ENCODE results near the gene TP53AIP1. TPM values are rescaled to one million over a fixed set of nuclear protein-coding genes. Genes with fewer than 3 reads are reported as not detected.

The TP53AIP1 gene
- total RNA-seq, 1 experiment from 2014 or later = not detected

DNA sequence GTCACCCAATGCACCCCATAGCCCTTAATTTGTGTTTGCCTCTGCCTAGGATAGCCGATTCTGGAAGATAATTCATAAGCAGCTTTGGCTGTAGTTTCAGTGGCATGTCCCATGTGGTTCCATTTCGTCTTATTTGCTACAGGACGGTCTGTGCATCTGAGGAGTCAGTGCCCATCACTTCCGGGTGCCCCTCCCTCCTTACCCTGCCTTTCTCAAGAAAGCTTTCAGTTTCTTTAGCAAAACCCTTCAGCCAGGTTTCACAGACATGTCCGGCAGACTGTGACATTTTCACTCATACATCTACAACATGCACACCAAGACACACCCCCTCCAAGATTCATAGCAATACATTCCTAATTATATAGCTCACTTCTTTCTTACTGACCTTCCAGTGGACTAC is 14.3 kb downstream of the TP53AIP1 start:
- no peaks in the 10 kb centered on the region for H3K23me2 ChIP-seq (ENCODE audit: insufficient read length, low read depth, low read length, poor library complexity, severe bottlenecking)
- peaks cover 13% of the 10 kb centered on the region for H3K4me1 ChIP-seq (ENCODE audit: insufficient read depth, low read length)
- H3K4me2 ChIP-seq (ENCODE audit: insufficient read depth, insufficient read length, low read length) = no peak overlapping the region
- no peak overlapping the region for H3K18ac ChIP-seq (ENCODE audit: insufficient read length, low read depth, low read length)
- H3K79me2 ChIP-seq (ENCODE audit: insufficient read depth, low read length) = no peaks in the 10 kb centered on the region
- H2AFZ ChIP-seq (ENCODE audit: low read length) = no peak overlapping the region
- no peak overlapping the region for H3K56ac ChIP-seq (ENCODE audit: insufficient read length, low read depth, low read length)
- H4K5ac ChIP-seq (ENCODE audit: insufficient read length, low read depth, low read length) = no peak overlapping the region
- no peak overlapping the region for H2BK5ac ChIP-seq (ENCODE audit: insufficient read length, low read length)
- TF ChIP-seq, protein P1, sequence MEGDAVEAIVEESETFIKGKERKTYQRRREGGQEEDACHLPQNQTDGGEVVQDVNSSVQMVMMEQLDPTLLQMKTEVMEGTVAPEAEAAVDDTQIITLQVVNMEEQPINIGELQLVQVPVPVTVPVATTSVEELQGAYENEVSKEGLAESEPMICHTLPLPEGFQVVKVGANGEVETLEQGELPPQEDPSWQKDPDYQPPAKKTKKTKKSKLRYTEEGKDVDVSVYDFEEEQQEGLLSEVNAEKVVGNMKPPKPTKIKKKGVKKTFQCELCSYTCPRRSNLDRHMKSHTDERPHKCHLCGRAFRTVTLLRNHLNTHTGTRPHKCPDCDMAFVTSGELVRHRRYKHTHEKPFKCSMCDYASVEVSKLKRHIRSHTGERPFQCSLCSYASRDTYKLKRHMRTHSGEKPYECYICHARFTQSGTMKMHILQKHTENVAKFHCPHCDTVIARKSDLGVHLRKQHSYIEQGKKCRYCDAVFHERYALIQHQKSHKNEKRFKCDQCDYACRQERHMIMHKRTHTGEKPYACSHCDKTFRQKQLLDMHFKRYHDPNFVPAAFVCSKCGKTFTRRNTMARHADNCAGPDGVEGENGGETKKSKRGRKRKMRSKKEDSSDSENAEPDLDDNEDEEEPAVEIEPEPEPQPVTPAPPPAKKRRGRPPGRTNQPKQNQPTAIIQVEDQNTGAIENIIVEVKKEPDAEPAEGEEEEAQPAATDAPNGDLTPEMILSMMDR (conservative IDR thresholded peaks at IDR 0.05) = no peak
- no peak overlapping the region for H2BK15ac ChIP-seq (ENCODE audit: low read depth, low read length)
- Mint-ChIP-seq H3K36me3 (ENCODE audit: insufficient read depth in 1 of 3, low read depth in 3 of 3) (no peaks in the 10 kb centered on the region), H3K9me3 (peaks cover 0 to 3% of the 10 kb centered on the region in 2 experiments; a peak in 2 of 5 replicates), H3K4me3 (no peak overlapping the region), H3K27me3 (ENCODE audit: low read depth) (peaks cover 86% of the 10 kb centered on the region), H3K27ac (no peak overlapping the region), H3K4me1 (peaks cover 51 to 56% of the 10 kb centered on the region in 2 experiments)
- peaks cover 19% of the 10 kb centered on the region; the same call in 1 of the 2 replicates for H3K27me3 ChIP-seq (ENCODE audit: insufficient read depth, low read length)
- no peak overlapping the region for H3K27ac ChIP-seq (ENCODE audit: insufficient read length, low read depth, low read length)
- H4K20me1 ChIP-seq (ENCODE audit: control insufficient read depth, insufficient read depth, insufficient read length) = no peaks in the 10 kb centered on the region
- H2BK12ac ChIP-seq (ENCODE audit: insufficient read length, low read depth, low read length) = no peak overlapping the region
- no peak overlapping the region for H2BK120ac ChIP-seq (ENCODE audit: low read depth, low read length, poor library complexity, severe bottlenecking)
- no peak overlapping the region for H3K23ac ChIP-seq (ENCODE audit: insufficient read length, low read depth, low read length)
- WGBS (ENCODE audit: extremely low coverage, insufficient read length, low lambda C conversion rate) = no CpG with 5 or more reads among the region's 5 CpGs
- no peak for DNase-seq
- no peaks in the 10 kb centered on the region for H3K9me3 ChIP-seq (ENCODE audit: control insufficient read depth, low read depth, low read length)
- H3K9ac ChIP-seq (ENCODE audit: extremely low read depth, insufficient read length, low read length) = no peak overlapping the region
- H2BK20ac ChIP-seq (ENCODE audit: low read depth, low read length, poor library complexity, severe bottlenecking) = no peak overlapping the region
- no peak overlapping the region for H4K8ac ChIP-seq (replicated peaks; ENCODE audit: insufficient read length, low read depth, low read length)
- no peak overlapping the region for H4K91ac ChIP-seq (ENCODE audit: insufficient read length, low read depth, low read length)
- no peak overlapping the region for H3T11ph ChIP-seq (ENCODE audit: low read length)
- no peak overlapping the region for H3K14ac ChIP-seq (ENCODE audit: insufficient read depth, low read length)
- no peaks in the 10 kb centered on the region for H3K79me1 ChIP-seq (ENCODE audit: insufficient read depth, low read depth, low read length, poor library complexity, severe bottlenecking)
- H3K4ac ChIP-seq (ENCODE audit: low read depth, low read length) = no peak overlapping the region
- H2AK5ac ChIP-seq (ENCODE audit: insufficient read length, low read length) = no peak overlapping the region
